Anterior cingulate cortex (tissue), 58 donors: ENCODE measurements around the gene CFL1.

Experiments
- DNase-seq, 58 donors: peaks; one replicate each; lab custom pipeline; 2025; lab: John Stamatoyannopoulos, UW

Gene CFL1

DNA sequence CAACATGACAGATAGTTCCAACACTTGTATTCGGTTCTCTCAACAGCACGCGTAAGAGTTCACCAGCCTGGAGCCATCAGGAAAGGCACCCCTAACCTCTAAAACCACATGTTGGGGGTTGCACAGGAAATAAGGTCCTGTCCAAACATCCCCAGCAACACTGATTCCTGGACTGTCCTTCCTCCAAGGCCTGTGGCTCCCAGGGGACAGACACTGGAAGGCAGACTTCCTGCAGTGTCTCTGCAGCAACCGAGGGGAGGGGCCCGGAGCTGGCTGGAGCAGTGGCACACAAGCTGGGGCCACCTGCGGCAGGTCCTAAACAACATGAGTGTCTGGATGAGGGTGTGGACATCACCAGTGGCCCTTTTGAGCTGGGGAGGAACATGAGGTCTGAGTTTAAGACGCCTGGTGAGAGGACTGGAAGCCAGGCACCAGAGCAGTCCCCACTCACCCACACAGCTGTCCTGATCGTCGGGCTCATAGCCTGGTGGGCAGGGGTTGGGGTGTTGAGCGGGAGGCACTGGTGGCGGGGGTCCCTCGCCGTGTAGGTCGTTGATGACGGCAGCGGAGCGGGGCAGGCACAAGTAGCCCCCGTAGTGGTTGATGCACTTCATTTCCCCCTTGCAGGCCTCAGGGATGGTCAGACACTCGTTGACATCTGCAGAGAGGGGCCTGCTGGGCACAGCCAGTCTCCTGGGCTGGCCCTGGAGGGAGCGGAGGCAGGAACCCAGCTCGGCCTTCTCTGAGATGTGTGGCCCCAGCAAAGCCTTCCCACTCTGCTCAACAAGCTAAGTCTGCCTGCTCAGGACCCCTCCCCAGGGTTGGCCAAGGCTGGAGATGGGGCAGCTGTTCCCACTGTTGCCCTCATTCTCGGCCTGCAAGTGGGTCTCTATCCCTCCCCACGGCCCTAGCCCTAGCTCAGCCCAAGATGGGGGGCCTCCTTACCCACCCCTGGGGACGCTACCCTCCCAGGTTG, 13.0 kb upstream of the CFL1 start:
- no peak for DNase-seq

DNA sequence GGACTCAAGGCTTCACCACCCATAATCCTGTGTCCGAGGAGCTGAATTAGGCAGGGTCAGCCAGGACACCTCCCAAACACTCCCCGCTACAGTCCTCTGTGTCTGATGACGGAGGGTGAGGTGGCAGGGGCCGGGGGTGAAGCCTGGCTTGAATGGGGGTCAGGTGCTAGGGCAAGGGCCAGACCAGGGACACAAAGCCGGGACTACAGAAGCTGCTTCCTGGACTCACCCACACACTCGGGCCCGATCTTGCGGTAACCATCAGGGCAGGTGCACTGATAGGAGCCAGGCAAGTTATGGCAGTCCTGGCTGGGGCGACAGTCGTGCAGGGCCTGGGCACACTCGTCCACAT, 12.3 kb upstream of the CFL1 start:
- no peak for DNase-seq

DNA sequence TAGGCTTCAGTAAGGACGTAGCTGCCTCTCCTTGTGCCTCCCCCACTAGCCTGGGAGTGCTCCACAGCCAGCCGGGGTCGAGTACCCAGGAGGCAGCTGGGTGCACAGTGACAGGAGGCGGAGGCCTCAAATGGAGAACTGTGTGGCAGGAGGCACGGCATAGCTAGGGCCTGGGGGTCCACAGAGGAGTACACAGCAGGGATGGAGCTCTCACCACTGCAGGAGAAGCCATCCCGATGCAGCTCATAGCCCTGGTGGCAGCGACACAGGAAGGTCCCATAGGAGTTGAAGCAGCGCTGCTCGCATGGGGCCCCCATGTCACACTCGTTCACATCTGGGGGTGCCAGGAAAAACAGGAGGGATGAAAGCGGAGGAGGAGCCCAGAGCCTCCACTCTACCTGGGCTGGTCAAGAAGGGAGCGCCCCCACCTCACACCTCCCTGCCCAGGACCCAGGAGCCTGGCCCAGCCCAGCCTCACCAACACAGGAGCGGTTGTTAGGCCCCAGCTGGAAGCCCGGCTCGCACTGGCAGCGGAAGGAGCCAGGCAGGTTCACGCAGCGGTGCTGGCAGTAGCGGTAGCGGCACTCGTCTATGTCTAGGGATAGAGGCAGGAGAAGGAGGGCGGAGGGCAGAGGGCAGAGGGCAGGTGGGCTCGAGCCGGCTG, 11.8 kb upstream of the CFL1 start:
- no peak for DNase-seq

DNA sequence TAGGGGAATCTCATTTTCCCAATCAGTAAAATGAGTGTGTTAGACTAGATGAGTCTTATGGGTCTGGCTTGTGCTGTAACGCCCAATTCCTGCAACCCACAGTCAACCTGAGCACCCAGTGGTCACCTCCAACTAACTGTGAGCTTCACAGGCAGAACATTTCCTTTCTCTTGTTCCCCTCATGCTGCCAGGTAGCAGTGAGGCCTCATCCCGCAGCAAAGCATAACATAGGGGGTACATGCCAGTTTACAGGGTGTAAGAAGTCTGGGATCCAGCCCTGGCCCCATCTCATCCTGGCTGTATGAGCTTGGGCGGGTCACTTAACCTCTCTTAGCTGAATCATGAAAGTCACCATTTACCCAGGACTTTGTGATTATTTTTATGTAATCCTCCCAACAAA, 10.9 kb upstream of the CFL1 start:
- no peak for DNase-seq

- peak in 22 of 58 donors; percentile 11 to 65 (median 32) for DNase-seq
Measured at GRCh38 chr11:65868076-65868667, 10.2 kb upstream of the CFL1 start.

DNA sequence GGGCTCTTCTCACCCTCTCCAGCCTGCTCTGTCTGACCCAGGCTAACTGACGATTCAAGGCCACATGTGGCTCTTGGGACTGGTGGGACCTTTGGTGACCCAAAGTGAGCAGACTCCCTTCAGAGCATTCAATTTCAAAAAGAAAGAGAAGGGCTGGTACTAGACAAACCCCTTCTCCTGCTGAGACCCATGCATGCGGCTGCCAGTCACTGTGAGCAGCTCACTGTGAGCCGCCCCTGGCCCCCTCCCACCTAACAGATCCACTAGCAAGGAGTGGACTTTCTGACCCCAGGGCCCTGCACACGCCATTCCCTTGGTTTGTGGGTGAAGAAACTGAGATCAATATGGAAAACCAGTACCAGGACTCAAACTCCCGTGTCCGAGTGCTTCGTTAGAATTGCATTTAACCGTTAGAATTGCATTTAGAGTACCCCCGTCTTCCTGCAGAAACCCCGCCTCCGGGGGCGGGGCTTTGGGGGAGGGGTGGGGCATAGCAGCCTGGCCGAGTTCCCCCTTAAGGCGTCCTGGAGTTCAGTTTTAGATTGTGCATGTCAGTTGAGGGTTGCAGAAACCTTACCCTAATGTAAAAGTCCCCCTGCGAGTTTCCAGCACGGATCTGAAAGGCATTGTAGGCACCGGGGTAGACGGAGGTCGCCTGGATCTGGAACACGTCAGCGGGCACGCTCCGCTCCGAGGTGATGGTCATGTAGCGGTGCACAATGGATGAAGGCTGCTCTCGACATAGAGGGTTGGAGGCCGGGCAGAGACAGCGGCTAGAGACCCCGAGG, 9.5 kb upstream of the CFL1 start:
- DNase-seq, result no peak

DNA sequence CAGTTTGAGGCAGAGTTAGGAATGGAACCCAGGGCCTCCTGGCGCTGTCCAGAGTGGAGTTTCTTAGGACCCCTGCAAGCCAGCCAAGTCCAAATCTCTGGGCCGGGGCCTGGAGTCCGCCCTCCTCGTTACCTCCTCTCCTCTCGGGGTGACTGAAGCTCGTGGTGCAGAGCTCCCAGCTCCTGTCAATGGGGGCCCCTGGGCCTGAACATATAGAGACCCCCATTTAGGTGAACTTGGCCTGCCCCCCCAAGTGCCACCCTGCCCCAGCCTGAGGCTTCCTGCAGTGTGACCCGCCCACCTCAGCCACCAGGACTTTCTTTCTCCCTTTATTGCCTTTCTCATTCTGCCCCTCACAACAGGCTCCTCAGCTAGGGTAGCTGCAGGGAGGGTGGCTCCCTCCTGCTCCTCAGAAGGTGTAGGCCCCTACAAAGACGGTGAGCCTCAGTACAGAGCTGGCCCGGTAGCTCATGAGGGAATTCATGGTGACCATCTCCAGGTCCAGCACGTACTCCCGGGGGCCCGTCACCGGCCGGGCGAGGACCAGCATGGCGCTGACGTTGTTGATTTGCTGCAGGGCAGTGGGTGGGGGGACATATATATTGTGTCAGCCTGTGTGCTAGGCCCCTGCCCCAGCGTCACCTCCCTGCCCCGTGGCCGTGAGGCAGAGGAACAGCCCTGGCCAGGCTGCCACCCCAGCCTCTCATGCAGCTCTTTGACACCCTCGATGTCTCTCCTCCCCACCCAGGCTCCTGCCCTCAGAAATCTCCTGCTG, 8.7 kb upstream of the CFL1 start:
- no peak for DNase-seq

DNA sequence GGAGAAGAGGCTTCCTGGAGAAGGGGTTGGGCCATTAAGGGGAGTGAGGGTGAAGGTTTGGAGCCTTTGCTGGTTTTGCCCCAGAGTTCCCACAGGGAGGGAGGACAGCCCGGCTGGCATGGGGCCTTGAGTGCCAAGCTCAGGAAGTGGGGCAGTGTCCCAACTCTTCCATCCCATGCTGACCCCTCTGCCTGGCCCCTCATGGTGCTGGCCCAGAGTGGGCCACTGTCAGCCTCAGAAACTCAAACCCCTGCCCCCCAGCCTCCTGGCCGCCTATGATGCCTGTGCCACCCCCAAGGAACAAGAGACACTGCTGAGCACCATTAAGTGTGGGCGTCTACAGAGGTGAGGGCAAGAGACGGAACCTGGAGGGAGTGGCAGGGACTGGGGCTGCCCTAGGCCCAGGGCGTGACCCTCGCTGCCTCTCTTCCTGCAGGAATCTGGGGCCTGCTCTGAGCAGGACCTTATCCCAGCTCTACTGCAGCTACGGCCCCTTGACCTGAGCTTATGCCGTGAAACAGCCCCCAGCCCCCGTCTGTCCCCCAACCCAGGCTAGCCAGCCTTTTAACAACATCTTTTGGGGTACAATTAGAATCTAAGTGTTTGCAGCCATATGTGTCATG, 7.7 kb upstream of the CFL1 start:
- DNase-seq, result no peak

DNA sequence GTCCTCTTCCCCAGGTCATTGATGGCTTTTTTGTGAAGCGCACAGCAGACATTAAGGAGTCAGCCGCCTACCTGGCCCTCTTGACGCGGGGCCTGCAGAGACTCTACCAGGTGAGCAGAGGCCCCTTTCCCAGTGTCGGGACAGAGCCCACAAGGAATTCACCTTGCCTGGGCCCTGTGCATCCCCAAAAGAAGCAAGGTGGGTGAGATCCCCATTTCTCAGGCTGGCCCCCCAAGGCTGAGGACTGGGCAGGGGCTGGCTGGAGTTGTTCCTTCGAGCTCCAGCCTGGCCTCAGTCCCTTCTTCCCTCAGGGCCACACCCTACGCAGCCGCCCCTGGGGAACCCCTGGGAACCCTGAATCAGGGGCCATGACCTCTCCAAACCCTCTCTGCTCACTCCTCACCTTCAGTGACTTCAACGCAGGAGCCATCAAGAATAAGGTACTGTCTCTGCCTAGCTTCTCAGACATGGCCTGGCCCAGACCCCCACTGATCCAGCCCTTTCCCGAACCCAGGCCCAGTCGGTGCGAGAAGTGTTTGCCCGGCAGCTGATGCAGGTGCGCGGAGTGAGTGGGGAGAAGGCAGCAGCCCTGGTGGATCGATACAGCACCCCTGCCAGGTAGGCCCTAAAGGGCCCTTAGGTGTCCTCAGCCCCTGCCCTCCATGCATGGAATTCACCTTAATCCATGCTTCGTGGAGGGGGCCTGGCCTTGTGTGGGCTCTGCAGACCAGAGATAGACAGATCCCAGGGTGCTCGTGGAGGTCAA, 6.9 kb upstream of the CFL1 start:
- no peak for DNase-seq

GRCh38 chr11:65863889-65864705, 6.1 kb upstream of the CFL1 start:
- DNase-seq, result no peak

DNA sequence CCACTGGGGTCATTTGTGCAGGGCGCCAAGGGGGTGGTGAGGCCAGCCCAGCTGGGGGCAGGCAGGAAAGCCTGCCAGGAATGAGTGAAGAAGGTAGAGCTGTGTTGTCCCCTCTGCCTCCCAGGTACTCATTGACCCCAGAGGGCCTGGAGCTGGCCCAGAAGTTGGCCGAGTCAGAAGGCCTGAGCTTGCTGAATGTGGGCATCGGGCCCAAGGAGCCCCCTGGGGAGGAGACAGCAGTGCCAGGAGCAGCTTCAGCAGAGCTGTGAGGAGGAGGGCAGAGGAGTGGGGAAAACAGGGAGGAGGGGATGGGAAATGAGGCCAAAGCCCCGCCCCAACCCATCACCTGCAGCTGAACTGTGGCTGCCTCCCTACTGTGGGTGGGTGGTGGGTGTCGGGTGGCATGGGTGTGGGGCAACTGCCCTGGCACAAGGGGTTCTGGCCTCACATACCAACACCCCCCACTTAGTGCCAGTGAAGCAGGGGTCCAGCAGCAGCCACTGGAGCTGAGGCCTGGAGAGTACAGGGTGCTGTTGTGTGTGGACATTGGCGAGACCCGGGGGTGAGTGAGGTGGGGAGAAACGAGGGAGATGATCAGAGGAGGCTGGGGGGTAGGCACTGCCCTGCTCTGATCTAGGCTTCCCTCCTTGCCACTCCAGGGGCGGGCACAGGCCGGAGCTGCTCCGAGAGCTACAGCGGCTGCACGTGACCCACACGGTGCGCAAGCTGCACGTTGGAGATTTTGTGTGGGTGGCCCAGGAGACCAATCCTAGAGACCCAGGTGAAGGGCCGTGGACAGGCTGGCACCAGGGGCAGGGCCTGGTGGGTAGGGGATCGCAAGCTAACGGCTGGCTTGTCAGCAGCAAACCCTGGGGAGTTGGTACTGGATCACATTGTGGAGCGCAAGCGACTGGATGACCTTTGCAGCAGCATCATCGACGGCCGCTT, 5.2 kb upstream of the CFL1 start:
- no peak for DNase-seq

DNA sequence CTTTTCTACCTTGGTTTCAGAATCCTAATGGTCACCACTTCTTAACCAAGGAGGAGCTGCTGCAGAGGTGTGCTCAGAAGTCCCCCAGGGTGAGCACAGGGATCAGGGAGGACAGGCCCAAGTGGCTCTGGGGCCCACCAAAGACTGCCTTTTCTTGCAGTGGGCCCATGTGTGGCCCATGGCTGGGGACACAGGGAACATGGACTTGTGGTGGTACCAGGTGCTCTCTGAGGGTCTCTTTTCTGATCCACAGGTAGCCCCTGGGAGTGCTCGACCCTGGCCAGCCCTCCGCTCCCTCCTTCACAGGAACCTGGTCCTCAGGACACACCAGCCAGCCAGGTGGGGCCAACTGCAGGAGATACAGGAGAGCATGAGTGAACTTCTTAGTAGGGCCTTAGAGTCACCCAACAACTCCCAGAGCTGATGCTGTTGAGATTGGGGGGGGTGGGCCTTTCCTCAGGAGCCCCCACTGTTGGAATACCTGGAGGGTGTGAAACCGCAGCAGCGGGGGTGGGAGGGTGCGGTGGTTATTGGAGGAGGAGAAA, 4.3 kb upstream of the CFL1 start:
- DNase-seq, result no peak

- DNase-seq, result no peak
Measured at GRCh38 chr11:65861533-65862183, 3.7 kb upstream of the CFL1 start.

GRCh38 chr11:65861165-65861505, 3.2 kb upstream of the CFL1 start:
- DNase-seq, result no peak

DNA sequence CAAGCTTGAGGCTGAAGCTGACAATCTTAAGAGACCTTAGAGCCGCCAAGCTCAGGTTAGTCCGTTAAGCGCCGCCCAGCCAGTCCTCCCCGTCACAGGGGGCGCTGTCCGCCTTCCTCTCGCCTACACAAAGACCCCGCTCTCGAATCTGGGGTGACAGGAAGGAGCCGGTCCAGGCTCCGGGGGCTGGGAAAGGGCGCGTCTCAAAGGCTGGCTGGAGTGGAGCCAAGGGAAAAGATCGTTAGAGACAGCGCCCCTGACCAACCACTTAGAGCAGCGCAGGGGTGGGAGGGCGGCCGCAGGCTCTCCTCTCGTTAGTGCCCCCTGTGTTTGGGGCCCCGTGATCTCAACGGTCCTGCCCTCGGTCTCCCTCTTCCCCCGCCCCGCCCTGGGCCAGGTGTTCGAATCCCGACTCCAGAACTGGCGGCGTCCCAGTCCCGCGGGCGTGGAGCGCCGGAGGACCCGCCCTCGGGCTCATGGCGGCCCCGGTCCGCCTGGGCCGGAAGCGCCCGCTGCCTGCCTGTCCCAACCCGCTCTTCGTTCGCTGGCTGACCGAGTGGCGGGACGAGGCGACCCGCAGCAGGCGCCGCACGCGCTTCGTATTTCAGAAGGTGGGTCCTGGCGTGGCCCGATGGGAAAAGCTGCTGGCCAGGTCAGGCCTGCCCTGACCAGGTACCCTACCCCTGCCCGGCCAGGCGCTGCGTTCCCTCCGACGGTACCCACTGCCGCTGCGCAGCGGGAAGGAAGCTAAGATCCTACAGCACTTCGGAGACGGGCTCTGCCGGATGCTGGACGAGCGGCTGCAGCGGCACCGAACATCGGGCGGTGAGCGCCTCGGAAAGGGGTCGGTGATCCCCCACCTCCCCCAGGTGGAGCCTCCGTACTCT, 2.5 kb upstream of the CFL1 start, which contains the start of gene MUS81:
Gene MUS81 (plus strand): TSS at position 156 of the 887 bp plus-strand sequence. CDS start 321 bp downstream, at position 477.
- peak; percentile 43 to 97 (median 89) for DNase-seq
